ENCODE measurements around the gene RDH16.
"Not testable (repeated sequence)": the region's sequence is repeated elsewhere in the genome, so short reads cannot be mapped to it uniquely, and the experiment has no call there.

The RDH16 gene

DNA sequence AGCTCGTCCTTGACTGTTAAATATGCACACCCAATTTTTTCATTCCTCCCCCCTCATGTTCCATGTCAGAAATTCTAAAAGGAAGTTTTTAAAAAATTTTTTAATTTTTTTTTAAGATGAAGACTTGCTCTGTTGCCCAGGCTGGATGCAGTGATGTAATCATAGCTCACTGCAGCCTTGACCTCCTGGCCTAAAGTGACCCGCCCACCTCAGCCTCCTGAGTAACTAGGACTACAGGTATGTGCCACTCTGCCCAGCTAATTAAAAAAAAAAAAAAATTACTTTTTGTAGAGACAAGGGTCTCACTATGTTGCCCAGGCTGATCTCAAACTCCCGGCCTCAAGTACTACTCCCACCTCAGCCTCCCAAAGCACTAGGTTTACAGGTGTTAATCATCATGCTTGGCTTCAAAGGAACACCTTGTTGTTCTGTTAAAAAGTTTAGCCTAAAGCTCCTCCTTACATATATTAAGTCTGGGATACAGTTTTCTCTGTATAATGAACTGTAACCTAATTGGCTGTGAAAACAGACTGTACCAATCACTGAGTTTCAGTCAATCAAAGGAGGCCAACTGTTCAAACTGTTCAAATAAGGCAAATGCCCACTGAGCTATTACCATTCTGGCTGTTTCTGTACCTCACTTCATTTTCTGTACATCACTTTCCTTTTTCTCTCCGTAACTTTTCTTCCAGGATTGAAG is 41.0 kb downstream of the RDH16 start:
- no peak for DNase-seq

DNA sequence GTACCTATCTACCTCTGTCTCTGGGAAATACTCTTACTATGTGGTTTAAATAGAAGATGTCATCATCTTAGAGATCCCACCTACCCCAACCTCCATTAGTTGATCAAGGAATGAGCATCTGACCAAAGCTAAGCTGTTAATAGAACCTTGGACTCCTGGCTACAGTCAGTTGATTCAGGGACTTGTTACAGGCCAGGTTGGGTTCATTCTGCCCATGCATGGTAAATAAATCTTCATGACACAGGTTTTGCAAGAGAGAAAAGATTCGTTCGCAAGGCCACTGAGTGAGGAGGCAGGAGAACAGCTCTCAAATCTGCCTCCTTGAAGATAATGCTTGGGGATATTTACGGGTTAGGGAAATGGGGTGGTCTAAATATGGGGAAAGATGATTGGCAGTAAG is 42.7 kb downstream of the RDH16 start:
- no peak for DNase-seq

GRCh38 chr12:56914256-56914655 is 43.2 kb downstream of the RDH16 start:
- DNase-seq, result no peak

DNA sequence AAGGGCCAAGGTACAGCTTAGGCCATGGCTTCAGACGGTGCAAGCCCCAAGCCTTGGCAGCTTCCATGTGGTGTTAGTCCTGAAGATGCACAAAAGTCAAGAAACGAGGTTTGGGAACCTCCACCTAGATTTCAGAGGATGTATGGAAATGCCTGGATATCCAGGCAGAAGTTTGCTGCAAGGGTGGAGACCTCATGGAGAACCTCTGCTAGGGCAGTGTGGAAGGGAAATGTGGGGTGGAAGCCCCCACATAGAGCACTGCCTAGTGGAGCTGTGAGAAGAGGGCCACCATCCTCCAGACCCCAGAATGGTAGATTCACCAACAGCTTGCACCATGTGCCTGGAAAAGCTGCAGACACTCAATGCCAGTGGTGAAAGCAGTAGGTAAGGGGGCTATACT is 48.0 kb downstream of the RDH16 start:
- DNase-seq, result not testable (repeated sequence)

DNA sequence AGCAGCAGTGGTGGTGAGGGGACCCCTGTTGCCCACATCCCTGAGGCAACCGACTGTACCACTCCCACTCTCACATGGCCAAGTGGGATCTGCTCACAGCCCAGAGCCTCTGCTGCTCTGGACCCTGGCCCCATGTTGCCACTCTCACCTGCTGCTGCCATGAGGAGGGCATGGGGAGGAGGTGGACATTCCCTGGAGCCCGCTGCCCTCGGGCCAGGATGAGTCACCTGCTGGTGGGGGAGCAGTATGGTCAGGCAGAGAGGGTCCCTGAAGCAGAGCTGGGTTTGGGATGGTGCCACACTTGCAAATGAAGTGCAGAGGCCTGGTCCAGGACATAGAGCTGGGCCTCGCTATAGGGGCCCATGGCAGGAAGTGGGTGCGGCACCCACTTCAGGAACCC is 49.3 kb downstream of the RDH16 start:
- DNase-seq, result no peak

DNA sequence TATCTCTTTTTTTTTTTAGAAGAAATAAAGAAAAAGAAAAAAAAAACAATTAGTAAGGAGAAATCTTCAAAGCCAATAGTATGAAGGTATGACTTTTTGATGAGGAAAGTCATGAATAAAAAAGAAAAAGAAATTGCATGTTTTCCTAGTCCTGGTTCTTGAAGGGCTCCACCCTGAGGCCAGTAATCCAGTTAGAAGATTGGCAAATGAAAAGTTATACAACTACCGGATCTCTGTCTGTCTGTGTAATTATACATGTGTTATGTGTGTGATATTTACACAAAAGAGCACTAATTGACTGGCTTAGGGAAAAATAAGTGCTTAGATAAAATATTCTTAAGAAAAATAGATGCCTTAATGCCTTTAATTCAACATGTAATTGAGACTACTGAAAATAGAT is 51.6 kb downstream of the RDH16 start:
- no peak for DNase-seq

DNA sequence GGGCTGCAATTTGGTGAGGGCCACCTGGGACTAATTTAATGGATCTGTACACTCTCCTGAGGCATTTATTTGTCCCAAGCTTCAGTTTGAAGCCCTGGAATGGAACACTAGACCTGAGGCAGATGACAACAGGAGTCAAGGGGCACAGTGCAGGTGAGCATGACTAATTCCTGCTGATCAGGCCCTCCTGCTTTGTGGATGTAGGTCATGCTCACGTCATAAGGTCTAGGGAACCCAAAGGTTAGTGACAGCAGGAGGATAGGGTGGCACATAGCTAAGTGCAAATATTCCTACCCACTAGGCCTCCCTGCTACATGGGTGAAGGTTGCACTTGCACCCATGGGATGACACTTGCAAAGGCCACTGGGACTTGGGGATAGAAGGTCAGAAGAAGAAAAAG is 54.0 kb downstream of the RDH16 start:
- DNase-seq, result no peak
